Measurements from ENCODE around the gene NLRP1.

DNA sequence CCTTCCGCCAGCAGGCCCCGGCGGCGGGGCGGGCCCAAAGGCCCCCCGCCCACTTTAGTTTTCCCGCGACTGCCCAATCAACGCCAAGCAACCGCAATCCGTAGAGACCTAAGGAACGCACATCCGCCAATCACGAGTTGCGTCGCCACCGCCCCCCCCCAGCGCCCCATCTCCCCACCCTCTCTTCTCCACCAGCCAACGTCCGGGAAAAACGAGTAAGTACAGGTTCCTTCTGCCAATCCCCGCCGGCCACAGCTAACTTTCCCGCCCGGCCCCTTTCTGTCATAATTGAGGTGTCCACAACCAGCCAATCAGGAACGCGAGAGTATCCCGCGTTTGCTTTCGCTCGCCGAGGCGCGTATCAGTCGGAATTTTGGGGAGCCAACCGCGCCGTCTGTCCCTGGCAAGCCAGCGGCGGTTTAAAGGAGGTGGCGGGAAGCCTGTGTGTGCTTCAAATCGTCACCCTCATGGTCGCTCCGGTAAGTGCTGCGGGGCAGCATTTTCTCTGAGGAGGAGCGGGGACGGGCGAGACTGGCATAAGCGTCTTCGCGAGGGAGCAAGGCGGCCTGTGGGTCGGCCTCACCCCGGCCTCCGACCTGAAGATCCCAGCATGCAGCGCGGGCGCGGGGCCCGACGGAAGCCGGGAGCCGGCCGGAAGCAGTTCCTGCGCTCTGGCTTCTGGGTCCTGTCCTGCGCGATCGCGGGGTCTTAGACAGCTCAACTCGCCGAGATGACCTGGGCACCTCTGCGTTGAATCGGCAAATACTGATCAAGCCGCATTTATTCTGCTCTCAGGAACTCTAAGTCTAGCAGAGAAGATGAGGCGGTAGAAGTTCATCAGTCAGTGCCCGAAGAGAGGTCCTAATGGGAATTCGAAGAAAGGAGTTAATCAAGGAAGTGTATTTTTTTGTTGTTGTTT lies 97.8 kb downstream of the NLRP1 start, which contains the start of gene MIS12:
- TF ChIP-seq, protein P1, sequence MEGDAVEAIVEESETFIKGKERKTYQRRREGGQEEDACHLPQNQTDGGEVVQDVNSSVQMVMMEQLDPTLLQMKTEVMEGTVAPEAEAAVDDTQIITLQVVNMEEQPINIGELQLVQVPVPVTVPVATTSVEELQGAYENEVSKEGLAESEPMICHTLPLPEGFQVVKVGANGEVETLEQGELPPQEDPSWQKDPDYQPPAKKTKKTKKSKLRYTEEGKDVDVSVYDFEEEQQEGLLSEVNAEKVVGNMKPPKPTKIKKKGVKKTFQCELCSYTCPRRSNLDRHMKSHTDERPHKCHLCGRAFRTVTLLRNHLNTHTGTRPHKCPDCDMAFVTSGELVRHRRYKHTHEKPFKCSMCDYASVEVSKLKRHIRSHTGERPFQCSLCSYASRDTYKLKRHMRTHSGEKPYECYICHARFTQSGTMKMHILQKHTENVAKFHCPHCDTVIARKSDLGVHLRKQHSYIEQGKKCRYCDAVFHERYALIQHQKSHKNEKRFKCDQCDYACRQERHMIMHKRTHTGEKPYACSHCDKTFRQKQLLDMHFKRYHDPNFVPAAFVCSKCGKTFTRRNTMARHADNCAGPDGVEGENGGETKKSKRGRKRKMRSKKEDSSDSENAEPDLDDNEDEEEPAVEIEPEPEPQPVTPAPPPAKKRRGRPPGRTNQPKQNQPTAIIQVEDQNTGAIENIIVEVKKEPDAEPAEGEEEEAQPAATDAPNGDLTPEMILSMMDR (IDR thresholded peaks at IDR 0.05 in 2 of 3, conservative IDR thresholded peaks at IDR 0.05 in 1 of 3; ENCODE audit: control insufficient read depth in 2 of 3, extremely low read depth in 1 of 3, insufficient read depth in 1 of 3, low read depth in 3 of 3, low read length in 3 of 3) = no peak
- TF ChIP-seq SIX5 (IDR thresholded peaks at IDR 0.05; ENCODE audit: low read depth, low read length, severe bottlenecking) (peak; percentile 45), ZSCAN29 (IDR thresholded peaks at IDR 0.05) (no peak), CHD2 (IDR thresholded peaks at IDR 0.05; ENCODE audit: borderline replicate concordance, low read depth, low read length) (peak; percentile 61), POU2F2 (IDR thresholded peaks at IDR 0.05; ENCODE audit: borderline replicate concordance, low read depth, low read length) (peak; percentile 57; the same call in 2 of the 3 replicates), SIN3A (IDR thresholded peaks at IDR 0.05; ENCODE audit: low read depth, low read length) (peak; percentile 94), ZZZ3 (IDR thresholded peaks at IDR 0.05; ENCODE audit: control insufficient read depth, insufficient read length, low read depth) (no peak), ATF7 (IDR thresholded peaks at IDR 0.05; ENCODE audit: low read depth) (no peak), TAF1 (IDR thresholded peaks at IDR 0.05; ENCODE audit: borderline replicate concordance, low read depth, low read length) (peak; percentile 70), POLR2AphosphoS5 (IDR thresholded peaks at IDR 0.05; ENCODE audit: low read length) (peak; percentile 87), CHD1 (IDR thresholded peaks at IDR 0.05; ENCODE audit: low read depth, low read length) (0 out of 2 replicates have a peak, but pooled peaks have one; percentile 50)
- TF ChIP-seq, protein P2, sequence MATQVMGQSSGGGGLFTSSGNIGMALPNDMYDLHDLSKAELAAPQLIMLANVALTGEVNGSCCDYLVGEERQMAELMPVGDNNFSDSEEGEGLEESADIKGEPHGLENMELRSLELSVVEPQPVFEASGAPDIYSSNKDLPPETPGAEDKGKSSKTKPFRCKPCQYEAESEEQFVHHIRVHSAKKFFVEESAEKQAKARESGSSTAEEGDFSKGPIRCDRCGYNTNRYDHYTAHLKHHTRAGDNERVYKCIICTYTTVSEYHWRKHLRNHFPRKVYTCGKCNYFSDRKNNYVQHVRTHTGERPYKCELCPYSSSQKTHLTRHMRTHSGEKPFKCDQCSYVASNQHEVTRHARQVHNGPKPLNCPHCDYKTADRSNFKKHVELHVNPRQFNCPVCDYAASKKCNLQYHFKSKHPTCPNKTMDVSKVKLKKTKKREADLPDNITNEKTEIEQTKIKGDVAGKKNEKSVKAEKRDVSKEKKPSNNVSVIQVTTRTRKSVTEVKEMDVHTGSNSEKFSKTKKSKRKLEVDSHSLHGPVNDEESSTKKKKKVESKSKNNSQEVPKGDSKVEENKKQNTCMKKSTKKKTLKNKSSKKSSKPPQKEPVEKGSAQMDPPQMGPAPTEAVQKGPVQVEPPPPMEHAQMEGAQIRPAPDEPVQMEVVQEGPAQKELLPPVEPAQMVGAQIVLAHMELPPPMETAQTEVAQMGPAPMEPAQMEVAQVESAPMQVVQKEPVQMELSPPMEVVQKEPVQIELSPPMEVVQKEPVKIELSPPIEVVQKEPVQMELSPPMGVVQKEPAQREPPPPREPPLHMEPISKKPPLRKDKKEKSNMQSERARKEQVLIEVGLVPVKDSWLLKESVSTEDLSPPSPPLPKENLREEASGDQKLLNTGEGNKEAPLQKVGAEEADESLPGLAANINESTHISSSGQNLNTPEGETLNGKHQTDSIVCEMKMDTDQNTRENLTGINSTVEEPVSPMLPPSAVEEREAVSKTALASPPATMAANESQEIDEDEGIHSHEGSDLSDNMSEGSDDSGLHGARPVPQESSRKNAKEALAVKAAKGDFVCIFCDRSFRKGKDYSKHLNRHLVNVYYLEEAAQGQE (IDR thresholded peaks at IDR 0.05; ENCODE audit: low read depth, low read length) = no peak
